D341Med (cell line): ENCODE measurements around the gene FASTKD3.

ENCODE experiments used
- DNase-seq: peaks from one replicate; pipeline ENCODE4 v3.0.0; 2012; ENCODE audit warnings: low spot score

Gene FASTKD3

DNA sequence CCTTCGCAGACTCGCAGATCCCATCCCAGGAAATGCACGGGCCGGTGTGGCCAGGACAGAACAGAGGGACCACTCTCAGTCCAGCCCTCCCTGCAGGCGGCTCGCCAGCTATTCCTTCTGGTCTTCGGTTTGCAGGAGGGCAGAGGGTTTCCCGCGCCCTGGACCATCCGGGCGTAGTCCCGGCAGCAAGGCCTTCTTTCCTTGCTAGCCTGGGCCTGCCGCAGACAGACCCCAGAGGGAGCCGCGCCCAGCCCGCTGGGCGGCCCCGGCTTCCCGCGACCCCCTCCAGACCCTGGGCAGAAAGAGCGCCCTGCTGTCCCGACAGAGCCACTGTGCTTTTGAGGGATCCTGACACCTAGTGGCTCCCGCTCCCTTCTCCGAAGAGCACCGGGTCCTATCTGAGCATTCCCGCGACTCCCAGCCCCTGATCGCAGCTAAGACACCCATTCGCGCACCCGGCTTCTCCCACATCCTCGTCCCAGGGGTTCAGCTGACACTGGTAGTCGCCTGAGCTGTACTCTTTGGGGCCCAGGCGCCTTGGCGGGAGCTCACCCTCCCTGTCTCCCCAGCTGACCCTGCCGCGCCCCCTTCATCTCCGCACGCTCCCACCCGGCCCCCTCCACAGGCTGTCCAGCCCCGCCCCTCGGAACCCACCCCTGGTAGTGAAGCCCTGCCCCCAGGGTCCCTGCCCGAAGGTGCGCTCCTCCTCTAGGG lies 19.0 kb downstream of the FASTKD3 start:
- DNase-seq: peak; percentile 60

DNA sequence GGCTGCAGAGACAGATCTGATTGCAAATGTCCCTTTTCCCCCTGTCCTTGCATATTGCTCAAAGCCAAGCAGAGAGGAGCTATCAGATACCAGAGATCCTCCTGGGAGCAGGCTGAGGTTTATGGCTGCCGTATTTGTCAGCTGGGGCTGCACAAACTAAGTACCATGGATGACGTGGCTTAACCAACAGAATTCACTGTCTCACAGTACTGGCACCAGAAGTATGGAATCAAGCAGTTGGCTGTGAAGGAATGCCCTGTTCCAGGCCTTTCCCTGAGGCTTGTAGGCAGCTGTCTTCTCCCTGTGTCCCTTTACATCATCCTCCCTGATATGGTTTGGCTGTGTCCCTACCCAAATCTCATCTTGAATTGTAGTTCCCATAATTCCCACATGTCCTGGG lies 20.5 kb downstream of the FASTKD3 start:
- no peak for DNase-seq

DNA sequence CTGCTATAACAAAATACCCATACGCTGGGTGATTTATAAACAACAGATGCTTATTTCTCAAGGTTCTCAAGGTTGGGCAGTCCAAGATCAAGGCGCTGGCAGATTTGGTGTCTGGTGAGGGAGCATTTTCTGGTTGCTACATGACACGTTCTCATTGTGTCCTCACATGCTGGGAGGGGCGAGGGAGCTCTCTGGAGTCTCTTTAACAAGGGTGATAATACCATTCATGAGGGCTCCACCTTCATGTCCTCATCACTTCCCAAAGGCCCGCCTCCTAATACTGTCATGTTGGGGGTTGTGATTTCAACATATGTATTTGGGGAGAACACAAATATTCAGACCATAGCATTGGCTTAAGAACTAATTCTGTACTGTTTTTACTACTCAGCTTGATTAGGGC lies 22.5 kb downstream of the FASTKD3 start:
- no peak for DNase-seq

DNA sequence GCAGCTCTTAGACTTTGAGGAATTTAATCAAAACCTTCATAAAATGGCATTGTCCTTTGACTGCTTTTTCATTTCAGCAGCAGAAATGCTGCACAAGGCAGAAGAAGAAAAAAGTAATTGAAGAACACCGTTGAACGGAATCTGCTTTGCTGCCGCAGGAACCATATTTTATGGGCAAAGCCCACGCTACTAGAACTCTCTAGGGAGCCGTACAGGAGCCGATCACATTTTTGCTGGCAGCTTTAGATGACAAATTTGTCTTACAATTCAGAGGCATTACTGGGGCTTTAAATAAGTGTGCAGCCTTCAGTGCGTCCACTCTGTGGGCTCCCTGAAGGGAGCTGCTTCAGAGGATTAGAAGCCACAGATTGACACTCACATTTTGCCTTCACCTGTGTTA lies 23.3 kb downstream of the FASTKD3 start:
- DNase-seq: no peak

DNA sequence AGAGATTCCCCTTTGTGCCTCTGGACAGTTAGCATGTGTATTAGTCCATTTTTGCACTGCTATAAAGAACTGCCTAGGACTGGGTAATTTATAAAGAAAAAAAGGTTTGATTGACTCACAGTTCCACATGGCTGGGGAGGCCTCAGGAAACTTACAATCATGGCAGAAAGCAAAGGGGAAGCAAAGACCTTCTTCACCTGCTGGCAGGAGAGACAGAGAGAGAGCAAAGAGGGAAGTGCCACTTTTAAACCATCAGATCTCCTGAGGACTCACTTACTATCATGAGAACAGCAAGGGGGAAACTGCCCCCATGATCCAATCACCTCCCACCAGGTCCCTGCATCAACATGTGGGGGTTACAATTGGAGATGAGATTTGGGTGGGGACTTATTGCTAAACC lies 23.9 kb downstream of the FASTKD3 start:
- DNase-seq: no peak

DNA sequence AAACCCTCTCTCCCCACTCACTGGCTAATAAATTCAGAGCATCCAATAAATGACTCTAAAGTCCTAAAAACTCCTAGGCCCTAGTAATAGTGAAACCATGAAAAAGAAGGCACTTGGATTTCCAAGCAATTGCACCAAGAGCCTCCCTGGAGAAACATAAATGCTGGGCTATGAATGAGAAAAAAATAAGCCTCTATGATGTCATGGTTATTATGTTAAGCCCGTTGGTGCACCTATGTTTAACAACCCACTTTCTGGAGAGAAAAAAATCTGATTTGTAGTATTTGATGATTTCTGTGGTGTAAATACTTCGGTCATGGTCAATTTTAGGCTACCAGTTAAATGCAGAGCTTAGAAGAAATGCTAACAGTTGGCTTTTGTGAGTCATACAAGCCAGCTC lies 26.3 kb downstream of the FASTKD3 start:
- no peak for DNase-seq

DNA sequence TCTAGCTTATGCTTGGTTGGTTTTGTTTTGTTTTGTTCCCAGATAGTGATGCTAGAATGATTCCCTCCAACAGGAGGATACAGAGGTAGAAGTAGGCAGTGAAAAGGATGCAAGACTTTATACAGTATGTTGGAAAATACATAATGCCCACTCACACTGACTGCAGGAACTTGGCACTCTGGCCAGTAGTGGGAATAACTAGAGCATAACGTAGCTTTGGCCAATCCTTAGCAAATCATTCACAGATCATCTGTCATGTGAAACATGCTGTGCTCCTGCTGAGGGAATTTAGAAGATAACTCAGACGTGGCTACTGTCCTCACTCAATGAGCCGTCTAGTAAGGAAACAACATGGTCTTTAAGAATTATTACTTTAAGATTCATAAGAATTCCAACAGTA lies 31.4 kb downstream of the FASTKD3 start:
- DNase-seq: no peak

DNA sequence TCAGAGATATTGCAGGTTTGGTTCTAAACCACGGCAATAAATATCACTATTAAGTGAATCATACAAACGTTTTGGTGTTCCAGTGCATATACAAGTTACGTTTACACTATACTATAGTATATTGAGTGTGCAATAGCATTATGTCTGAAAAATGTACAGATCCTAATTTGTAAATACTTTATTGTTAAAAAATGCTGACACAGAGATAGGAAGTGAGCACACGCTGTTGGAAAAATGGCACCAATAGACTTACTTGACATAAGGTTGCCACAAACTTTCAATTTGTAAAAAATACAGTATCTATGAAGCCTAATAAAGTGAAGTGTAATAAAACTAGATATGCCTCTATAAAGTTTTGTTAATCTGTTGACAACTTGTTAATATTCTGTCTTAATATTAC lies 33.8 kb downstream of the FASTKD3 start:
- DNase-seq: no peak

DNA sequence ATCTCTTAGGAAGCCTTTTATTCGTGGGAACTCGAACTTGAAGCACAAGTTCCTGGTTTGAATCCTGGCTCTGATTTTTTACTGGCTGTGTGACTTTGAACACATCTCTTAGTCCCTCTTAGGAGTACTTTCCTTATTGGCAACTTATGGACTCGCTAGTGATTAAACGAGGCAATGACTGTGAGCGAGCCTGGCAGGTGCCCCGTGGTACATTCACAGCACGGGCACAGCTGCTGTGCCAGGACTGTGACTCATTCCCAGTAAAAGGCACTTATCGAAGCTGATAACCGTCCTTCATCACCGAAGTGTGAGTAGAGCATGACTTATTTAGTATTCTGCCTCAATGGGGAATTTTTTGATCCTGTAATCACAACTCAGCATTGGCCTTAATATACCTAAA lies 40.6 kb downstream of the FASTKD3 start:
- DNase-seq: no peak

DNA sequence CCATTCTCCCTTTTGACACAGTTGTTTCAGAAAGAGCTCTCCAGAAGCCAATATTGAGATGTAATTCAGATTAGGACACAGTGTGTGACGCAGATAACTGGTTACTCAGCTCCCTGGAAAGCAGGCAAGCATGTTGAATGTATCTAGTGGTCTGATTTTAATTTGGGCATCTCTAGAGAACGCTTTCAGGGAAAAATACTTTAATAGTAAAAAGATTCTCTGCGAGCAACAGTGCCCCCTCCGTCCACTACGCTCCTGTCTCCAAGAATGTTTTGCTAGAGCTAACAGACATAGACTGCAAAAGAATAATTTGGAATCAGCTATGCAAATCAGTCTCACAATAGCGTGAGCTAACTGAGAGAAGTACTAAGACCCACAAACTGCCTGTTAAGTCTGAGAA lies 41.2 kb downstream of the FASTKD3 start:
- DNase-seq: no peak

DNA sequence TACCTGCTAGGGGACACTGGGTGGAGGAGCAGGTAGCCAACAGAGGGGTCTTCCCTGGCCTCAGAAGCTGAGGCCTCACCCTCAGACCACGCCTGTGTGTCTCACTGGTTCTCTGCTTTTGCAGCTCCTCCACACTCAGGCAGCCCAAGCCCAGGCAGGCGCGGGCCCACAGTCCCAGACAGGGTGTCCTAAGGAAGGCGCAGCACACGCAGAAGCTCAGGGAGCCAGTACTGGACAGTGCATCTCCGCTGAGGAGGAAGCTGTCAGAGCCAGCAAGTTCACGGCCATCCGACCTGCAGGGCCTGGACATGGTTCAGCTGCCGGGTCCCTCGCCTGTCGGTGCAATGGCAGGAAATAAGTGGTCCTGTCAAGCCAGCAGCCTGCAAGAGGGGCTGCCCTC lies 43.2 kb downstream of the FASTKD3 start:
- DNase-seq: no peak

DNA sequence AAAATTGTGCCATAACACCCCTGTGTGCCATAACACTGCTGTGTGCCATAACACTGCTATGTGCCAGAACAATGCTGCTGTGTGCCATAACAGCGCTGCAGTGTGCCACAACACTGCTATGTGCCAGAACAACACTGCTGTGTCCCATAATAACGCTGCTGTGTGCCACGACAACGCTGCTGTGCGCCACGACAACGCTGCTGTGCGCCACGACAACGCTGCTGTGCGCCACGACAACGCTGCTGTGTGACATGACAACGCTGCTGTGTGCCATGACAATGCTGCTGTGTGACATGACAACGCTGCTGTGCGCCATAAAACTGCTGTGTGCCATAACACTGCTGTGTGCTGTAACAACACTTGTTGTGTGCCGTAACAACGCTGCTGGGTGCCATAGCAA lies 43.8 kb downstream of the FASTKD3 start:
- no peak for DNase-seq

DNA sequence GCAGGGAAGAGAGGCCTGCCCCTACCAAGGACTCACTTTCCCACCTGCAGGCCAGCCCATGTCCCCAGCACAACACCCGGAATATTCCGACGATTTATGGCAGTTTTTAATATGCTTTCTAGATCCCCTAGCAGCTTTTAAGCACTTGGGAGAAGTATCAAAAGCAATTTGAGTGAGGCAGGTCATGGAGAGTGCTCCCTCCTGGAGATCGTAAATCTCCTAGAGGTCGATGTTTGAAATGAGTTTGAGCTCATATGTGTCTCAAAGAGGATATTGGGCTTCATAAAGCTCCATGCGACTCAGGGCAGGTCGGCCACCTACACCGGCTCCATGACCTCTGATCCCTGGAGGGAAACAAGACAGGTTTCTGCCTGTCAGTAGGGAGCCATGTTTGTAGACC lies 45.2 kb downstream of the FASTKD3 start:
- no peak for DNase-seq

DNA sequence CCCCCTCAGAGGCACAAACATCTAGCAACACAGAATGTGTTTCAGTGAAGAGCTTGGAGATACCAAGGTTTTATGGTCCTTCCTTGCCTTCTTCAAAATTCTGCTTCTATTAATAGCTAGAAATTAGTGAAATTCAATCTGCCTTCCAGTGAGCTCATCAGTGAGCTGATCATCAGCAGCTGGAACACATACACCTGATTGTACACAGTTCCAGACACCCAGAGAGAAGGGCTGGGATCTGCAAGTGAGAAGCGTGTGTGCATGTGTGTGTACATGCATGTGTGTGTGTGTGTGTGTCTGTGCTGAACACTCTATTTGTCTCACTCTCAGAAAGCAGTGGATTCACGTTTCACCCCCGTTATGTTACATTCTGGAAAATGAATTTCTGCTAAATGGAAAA lies 46.4 kb downstream of the FASTKD3 start:
- DNase-seq: no peak

DNA sequence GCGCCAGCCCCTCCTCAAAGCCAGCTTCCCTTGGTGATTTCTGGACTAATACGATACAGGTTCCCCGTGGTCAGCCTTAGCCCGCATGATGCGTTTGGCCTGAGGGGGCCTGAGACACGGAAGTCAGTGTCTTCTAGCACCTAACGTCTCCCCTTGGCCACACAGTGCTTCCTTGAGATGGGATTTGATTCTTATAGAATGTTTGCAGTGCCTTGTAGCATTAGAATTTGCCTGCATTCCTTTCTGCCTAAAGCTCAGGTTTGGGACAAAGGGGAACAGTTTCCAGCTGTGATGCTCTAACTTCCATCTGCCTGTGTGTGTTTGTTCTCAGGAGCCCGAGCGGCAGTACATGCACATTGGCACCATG lies 52.3 kb downstream of the FASTKD3 start:
- no peak for DNase-seq

DNA sequence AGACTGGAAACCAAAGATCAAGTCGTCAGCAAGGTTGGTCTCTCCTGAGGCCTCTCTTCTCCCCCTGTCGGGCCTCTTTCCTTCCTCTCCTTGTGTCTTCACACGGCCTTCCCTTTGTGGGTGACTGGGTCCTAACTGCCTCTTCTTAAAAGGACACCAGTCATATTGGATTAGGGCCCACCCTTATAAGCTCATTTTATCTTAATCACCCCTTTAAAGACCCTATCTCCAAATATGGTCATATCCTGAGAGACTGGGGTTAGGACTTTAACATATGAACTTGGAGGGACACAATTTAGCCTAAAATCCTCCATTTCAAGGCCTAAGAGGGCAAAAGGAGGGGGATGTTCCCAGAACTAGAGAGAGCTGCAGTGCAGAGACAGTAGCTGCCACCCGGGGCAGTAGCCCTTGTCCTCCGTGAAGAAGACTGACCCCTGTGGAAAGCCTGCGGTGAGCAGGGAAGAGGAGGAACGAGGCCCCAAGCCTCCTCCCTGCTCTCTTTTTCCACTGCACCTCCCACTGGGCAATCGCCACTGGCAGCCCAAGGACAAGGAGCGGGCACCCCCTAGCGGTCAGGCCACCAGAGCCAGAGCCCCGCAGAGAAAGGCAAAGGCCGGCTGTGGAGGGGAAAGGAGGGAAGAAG lies 52.8 kb downstream of the FASTKD3 start:
- peak; percentile 83 for DNase-seq

DNA sequence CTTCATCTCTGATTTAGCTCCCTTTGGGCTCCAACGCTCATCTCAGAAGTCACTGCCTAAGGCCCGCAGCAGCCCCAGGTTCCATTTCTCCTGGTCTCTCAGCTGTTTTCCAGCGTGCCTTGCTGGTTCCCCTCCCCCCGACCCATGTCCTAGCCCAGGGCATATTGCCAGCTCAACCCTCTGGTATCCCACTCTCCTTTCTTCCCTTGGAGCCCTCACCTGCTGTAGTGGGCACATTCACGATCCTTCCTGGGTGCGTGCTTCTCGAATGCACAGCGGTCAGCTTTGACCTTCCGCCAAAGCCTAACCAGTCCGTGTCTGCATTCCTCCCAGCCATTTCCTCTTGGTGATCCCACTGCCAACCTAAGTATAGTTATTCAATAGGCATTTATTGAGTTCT lies 54.0 kb downstream of the FASTKD3 start:
- DNase-seq: no peak

DNA sequence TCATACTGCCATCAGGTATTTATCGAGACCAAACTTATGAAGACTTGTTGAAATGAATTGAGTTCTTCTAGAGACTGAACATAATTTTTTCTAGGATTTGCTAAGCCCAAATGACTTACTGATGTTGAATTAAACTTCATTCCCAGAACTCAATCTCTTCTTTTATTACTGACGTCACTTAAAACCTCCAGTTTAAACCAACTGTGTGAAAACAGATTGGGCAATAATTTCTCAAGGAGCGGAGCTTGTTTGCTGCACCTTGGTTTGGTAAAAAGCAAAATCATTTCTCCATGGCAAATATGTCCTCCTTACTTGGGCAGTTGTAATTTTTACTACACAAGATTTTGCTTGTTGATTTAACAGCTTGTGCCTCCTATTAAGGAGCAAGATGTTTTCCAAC lies 55.3 kb downstream of the FASTKD3 start:
- no peak for DNase-seq

DNA sequence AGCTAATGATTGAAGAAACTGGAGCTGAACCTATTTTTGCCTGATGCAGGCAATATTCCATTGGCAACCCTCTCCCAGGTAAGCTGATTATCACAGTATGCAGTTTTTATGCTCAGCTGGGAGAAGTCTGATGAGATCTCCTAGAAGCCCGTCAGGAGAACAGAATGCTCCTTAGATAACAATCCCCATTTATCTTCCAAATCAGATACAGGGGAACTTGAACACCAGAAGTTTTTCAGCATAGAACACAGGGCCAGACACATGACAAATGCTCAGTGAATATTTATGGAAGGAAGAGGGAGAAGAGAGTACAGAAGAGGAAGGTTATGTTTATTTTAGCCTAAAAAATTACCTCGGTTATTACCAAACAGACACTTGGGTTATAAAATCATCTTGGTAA lies 55.8 kb downstream of the FASTKD3 start:
- no peak for DNase-seq

DNA sequence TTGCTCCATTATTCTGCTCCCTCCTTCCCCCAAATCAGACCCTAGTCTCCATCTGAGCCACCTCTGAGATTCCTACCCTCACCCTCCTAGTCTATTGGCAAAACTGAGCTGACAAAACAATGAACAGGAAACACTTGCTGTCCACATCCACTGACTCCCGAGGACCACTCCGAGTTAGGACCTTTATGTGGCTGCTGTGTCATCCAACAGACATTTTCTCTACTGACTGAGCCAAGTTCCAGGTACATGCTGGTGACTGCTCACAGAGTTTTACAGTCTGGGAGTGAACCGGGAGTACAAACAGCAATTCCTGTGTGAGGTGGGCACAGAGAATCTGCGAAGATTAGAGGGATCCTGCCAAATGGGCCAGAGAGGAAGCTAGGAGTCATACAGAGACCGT lies 57.1 kb downstream of the FASTKD3 start:
- DNase-seq: no peak
